AG08395 (cell line): Measurements from ENCODE around the gene DNAAF3.

Experiments used
- DNase-seq: peaks from one replicate; pipeline ENCODE4 v3.0.0; 2012; ENCODE audit warnings: mixed read lengths, low spot score

DNAAF3 gene

DNA sequence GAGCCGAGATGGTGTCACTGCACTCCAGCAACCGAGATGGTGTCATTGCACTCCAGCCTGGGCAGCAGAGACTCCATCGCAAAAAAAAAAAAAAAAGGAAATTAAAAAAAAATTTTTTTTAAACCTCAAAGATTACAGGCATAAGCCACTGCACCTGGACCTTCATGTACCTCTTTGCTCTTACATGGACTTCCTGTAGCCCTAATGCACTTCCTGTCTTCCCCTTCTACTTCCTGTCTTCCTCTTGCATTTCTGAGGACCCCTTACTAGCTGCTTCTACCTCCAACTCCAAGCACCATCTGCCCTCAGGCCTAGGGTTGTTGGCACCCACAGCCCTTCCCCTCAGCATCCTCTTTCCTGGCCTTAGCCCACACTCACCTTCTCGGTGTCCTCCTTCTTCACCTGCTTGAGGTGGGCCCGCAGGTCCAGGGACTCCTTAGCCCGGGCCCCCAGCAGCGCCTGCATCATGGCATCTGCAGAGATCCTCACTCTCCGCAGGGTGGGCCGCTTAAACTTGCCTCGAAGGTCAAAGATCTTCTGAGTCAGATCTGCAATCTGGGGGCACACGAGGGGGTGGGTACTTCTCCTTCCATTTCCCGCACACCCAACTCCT lies 12.7 kb downstream of the DNAAF3 start:
- DNase-seq: no peak

DNA sequence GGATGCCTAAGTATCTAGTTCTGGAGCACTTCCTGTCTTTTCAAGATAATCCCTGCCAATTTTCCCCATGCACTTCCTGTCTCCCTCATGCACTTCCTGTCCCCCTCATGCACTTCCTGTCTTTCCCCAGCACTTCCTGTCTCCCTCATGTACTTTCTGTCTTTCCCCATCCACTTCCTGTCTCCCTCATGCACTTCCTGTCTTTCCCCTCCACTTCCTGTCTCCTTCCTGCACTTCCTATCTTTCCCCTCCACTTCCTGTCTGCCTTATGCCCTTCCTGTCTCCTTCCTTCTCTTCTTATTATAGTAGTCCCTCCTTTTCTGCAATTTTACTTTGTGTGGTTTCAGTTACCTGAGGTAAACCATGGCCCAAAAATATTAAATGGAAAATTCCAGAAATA lies 14.4 kb downstream of the DNAAF3 start:
- DNase-seq: no peak

DNA sequence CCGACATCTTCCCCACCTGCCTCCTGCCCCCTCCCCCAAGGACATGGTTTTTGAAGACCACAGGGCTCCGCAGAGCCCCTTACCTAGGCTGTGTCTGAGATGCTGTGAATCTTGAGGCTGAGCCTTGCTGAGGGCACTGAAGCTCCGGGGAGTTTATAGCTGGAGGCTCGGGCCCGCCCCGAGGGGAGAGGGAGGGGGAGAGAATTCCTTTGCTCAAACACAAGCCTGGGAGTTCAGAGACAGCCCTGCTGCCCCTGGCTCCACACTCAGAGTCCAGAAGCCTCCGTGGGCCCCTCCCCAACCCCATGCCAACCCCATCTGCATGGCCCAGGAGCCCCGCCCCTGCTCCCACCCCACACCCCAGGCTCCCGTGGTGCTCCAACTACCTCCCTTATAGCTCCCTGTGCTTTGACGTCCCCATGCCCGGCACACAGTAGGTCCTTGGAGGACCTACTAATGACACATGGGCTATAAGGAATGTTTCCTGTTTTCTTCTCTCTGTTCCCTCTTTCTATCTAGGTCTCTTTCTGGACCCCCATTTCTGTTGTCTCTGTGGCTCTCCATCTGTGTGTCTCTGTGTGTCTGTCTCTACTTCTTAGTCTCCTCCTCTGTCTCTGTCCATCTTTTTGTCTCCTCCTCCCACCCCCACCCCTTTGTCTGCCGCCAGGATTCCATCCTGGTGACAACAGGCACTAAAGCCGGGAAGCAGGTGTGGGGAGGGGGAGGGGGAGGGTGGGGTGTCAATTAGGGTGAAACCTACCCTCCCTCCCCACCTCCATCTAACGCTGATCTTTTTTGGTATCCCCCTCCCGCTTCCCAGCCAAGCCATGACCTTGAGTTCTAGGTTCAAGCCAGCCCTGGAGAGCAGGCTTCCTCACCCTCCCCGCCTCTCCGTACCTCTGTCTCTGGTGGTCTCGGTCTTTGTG lies 17.1 kb downstream of the DNAAF3 start, which contains the start of gene TNNT1:
Gene TNNT1, minus strand, starts transcription at position 129 of the 926 bp plus-strand sequence. CDS start 2,049 bp downstream, outside the sequence.
- no peak for DNase-seq

DNA sequence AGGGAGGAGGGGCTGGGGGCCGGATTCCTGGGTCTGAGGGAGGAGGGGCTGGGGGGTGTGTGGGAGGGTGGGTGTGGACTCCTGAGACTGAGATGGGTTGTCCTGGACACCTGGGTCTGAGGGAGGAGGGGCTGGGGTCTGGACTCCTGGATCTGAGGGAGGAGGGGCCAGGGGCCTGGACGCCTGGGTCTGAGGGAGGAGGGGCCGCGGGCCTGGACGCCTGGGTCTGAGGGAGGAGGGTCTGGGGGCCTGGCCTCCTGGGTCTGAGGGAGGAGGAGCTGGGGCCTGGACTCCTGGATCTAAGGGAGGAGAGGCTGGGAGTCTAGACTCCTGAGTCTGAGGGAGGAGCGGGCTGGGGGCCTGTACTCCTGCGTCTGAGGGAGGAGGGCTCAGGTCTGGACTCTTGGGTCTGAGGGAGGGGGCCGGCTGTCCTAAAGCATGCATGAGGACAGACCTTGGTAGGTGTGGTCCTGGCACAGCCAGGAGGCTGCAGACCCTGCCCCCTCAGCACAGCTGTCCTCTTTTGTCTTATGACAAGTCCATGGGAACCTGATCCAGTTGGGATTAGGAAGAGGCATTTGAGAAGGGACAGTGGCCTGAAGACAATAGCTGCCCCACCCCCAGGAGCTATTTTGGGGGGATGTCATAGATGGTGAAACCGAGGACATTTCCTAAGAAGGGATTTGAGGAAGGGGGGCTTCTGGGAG lies 18.7 kb downstream of the DNAAF3 start:
- no peak for DNase-seq

DNA sequence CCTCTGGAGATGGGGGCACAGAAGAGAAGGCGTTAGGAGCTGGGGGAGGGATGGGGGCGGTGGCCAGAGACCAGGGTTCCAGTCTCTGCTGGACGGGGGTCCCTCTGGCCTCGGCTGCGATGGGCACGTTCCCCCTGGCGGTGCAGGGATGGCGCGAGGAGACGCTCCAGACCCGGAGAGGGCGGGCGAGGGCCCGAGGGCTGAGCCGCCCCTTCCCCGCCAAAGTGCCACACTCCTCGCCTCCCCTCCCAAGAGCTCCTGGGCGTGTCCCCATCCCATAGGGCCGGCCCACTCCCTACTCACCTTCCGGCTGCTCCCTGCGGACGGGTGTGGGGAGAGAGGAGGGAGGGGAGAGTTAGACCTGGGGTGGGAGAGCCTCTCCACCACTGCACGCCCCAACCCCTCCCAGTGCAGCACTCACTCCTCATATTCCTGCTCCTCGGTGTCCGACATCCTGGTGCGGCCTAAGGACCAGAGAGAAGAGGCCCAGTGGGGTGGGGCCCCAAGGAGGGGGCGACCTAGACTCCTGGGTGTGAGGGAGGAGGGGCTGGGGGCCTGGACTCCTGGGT lies 19.6 kb downstream of the DNAAF3 start:
- DNase-seq: no peak

DNA sequence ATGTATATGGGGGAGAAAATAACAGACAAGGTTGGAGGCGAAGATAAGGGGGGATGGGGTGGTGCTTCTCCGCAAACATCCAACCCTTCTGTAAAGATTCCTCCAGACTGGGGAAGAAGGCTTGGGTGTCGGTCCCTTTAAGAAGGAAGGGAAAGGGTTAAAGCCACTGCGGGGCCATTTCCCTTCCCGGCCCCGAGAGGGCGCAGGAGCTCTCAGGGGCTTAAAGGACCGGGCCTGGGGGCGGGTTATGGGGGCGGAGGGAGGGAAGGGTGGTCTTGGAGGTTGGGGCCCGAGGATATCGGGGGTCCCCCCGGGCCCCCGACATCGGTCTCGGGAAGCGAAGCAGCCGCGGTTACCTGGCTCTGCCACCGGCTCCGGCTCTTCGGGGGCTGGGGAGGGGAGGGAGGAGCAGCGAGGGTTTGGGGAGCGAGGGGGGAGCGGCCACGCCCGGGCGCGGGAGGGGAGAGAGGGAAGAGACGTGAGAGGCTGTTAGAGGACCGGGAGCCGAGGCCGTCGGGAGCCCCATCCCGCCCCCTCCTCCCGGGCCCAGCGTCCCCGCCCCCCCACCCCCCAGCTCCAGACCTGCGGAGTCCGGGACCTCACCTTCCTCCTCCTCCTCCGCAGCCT lies 20.2 kb downstream of the DNAAF3 start:
- peak; percentile 49 for DNase-seq

DNA sequence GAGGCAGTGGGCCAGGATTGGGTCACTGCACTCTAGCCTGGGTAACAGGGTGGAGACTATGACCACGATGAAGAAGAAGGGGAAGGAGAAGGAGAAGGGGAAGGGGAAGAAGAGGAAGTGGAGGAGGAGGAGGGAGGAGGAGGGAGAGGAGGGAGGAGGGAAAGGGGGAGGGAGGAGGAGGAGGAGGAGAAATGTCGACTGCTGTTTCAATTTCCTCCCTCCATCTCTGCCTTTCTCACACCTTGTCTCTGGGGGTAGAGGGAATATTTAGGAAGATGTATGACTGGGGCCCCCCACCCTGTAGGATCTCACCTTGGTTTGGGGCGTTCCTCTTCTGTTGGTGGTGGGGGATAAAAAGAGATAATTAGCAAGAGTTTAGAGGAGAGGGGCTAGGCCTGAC lies 21.2 kb downstream of the DNAAF3 start:
- DNase-seq: no peak

DNA sequence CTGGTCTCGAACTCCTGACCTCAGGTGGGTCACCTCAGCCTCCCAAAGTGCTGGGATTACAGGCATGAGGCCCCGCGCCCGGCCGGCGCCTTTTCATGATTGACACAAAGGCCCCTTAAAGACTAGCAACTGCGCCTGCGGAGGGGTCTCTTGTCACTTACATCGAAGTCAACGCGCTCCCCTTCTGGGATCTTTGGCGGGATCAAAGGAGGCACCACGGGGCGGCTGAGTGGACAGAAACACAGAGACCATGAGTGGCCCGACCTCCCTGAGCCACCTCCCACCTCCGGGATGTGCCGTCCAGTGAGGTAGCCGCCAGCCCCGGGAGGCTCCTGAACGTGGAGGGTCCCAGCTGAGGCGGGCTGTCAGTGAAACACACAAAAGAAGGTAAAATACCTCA lies 24.7 kb downstream of the DNAAF3 start:
- no peak for DNase-seq

DNA sequence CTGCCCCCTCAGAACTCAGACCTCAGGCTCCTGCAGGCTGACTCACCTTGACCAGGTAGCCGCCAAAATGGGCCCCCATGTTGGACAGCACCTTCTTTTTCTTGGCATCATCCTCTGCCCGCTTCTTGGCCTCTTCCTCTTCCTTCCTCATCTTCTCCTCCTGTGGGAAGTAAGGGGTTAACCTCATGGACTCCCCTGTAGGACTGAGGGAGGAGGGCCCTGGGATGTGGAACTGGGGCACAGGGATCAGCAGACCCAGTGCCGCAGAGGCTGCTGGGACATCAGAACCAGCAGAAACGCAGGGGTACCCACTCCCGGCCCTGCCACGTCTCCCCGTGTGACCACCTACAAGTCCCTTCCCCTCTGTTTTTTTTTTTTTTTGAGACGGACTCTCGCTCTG lies 28.5 kb downstream of the DNAAF3 start:
- DNase-seq: no peak

DNA sequence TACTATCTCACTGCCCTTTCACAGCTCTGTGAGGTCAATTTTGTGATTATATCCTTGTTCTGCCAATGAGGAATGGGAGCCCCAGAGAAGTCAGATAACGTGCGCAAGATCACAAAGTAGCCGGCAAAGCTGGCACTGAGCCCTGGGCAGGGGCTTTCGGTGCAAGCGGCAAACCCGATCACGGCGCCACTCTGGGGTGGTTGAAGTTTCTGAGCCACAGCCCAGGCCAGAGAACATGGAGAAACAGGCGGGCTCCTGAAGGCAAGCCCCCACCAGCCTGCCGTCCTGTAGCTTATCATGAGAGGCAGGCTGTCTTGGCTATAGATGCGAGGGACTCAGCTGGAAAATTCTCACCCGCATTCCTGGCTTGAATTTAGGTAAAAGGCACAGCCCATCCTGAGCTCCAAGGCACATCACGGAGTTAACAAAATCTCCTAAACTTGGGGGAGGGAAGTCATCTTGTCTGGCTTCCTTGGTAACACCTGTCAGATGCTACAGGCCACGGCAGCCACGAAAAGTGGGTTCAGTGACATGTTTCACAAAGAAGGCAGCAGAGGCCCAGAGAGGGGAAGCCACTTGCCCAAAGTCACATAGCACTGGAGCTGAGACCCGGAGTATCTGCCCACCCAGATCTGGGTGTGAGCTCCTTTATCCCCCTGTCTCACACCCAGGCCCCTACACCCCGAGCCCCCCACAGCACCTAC lies 29.9 kb downstream of the DNAAF3 start:
- no peak for DNase-seq

DNA sequence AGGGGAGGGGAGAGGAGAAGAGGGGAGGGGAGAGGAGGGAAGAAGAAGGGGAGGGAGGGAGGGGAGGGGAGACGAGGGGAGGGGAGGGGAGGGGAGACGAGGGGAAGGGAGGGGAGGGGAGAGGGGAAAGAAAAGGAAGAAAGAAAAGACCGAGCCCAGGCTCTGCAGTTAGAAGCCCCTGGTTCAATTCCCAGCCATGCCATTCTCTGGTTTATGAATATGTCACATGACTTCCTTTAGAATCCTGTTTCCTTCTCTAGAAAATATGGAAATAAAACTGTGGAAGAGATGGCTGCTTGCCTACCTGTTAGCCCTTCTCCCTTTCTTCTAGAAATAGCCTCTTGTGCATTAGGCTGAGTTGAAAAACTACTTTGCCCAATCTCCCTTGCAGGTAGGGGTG lies 31.7 kb downstream of the DNAAF3 start:
- DNase-seq: no peak

DNA sequence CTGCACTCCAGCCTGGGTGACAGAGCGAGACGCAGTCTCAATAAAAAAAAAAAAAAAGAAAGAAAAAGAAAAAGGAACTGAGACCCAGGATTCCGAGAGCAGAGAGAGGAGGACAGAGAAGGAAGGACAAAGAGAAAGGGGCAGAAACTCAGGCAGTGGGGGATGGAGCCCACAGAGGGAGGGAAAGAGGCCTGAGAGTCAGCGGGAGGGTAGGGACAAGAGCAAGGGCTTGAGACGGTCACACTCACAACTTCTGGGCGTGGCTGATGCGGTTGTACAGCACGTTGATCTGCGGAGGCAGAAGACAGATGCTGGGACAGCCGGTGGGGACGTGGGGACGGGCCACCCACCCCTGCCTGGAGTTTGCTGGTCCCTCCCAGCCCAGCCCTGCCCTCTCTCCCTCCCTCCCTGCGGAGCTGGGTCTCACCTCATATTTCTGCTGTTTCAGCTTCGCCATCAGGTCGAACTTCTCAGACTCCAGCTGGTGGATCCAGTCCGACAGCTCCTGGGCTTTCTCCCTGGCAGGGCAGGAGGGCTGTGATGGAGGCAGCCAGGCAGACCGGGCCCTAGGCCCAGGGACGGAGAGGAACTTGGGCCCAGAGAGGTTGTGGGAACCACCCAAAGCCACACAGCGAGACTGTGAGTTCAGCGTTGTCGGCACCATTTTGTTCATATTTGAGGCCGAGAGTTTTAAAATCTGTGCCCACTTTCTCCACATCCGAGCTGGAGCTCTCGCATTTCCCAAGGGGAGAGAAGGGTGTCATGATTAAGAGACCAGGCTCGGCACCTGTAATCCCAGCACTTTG lies 32.6 kb downstream of the DNAAF3 start:
- no peak for DNase-seq

DNA sequence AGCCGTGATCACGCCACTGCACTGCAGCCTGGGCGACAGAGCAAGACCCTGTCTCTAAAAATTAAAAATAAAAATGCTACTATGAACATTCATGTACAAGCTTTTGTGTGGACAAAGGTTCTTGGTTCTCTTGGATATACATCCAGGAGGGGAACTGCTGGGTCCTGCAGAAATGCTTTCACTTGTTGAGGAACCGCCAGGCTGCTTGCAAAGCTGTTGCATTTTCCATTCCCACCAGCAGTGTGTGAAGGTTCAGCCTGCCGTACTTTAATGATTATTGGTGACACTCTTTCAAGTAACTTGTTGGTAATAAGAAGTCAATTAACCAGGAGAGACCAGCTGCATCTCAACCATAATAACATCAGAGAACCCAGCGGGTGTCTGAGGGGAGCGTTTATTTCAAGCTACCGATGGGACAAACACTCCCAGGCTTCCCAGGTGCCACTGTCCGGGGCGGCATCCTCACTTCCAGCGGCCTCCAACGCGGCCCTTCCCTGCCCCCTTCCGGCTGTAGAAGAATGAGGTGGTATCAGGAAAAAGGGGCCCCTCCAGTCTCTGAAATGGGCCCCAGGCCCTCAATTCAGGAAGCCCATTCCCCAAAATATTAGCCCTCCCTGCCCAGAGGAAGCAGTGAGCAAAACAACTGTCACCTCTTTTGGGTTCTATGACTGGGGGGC lies 33.8 kb downstream of the DNAAF3 start:
- no peak for DNase-seq

DNA sequence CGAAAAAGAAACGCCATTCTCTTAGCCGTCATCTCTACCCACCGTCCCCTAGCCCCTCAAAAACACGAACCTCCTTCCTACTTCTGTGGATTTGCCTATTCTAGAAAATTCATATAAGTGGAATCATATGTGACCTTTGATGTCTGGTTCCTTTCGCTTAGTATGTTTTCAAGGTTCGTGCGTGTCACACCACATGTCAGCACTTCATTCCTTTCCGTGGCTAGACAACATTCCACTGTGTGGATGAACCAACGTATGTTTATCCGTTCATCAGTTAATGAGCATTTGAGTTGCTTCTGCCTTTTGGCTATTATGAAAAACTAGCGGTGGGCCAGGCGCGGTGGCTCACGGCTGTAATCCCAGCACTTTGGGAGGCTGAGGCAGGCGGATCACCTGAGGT lies 35.0 kb downstream of the DNAAF3 start:
- DNase-seq: no peak

DNA sequence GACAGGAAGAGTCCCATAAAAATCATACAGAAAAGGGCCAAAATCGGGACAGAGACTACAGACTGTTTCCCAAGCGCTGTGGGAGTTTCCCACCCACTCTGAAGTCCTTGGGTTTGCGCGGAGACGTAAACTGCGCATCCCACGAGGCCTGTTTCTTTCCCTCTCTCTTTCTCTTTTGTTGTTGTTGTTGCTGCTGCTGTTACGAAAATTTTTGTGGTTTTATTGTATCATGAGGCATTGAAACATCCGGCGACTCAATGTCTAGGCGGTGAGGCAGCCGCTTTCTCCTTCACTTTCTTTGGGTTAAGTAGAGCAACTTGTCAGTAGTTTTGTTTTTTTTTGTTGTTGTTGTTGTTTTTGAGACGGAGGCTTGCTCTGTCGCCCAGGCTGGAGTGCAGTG lies 47.4 kb downstream of the DNAAF3 start:
- no peak for DNase-seq

DNA sequence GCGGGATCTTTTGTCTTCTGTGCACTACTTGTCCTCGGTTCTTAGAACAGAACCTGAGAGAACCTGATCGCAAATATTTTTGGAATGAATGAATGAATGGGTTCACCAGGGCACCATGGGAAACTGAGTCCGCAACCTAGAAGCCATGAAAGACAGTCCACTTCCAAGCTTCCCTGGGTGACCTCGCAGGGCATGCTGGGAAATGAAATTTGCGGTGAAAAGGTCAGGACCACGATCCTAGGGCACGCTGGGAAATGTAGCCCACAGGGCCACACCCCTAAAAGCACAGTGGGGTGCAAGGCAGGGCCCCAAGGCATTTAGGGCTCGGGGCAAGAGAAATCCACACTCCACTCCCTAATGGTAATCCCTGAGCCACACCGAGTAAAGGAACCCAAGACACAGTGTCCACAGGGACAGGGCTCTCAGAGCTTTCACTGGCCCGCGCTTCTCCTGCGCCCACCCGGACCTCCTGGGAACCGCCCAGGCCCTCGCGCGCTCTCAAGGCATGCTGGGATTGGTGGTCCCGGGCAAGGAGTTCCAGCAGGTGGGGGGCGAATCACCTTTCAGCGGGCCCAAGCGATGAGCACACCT lies 47.9 kb downstream of the DNAAF3 start:
- DNase-seq: no peak

DNA sequence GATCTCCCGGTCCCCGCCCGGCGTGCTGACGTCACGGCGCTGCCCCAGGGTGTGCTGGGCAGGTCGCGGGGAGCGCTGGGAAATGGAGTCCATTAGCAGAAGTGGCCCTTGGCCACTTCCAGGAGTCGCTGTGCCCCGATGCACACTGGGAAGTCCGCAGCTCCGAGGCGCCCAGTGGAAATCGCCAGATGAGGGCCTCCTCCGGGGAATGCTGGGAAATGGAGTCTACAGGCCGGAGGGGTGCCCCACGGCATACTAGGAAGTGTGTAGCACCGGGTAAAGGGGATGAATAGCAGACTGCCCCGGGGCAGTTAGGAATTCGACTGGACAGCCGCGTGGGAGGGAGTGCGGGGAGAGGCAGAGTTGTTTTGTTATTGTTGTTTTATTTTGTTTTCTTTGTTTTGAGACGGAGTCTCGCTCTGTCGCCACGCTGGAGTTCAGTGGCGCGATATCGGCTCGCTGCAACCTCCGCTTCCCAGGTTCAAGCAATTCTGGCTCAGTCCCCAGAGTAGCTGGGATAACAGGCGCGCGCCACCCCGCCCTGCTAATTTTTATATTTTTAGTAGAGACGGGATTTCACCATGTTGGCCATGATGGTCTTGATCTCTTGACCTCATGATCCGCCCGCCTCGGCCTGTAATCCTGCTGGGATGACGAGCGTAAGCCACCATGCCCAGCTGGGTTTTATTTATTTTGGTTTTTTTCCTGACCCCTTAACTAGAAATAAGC lies 48.6 kb downstream of the DNAAF3 start:
- peak; percentile 99 for DNase-seq

DNA sequence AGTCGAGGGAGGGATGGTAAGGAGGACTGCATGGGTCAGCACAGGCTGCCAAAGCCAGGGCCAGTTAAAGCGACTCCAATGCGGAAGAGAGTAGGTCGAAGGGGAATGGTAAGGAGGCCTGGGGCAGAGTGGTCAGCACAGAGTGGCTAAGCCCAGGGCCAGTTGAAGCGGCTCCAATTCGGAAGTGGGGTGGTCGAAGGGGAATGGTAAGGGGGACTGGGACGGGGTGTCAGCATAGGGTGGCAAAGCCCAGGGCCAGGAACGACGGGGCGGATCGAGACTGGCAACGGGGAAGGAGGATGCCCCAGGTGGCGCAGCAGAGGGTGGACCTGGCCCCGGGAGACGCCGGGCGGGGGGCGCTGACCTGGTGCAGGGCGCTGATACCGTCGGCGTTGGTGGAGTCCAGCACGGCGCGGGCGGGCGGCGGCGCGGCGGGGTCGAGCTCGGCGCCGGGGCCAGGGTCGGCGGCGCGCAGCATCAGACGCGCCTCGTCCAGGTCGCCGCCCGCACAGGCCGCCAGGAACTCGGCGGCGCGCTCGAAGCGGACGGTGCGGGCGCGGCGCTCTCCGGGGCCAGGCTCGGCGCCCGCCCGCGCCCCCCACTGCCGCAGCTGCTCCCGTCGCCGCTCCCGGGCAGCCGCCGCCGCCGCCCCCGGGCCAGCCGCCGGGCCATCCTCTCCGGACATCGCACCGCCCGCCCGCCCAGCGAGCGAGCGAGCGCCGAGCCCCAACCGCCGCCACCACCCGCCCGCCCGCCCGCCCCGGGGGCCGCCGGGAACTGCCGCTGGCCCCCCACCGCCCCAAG lies 49.4 kb downstream of the DNAAF3 start, which contains the start of gene PPP1R12C:
Gene PPP1R12C, minus strand, starts transcription at position 779 of the 804 bp plus-strand sequence. Its CDS starts 94 bp downstream, at position 685.
- no peak for DNase-seq
